IMR-90 (cell line): ENCODE results near the gene DAB1.

Source experiments
- CEBPB ChIP-seq: IDR thresholded peaks from 2 replicates; pipeline ENCODE4 v1.6.1; 2012; ENCODE audit warnings: low read depth, low read length, improper control_type of control experiment
- FOS ChIP-seq: fragments of 150-350 bp; IDR thresholded peaks from 2 replicates; pipeline ENCODE4 v1.6.1; 2016; ENCODE audit warnings: low read depth, low read length
- MAFK ChIP-seq: IDR thresholded peaks from 2 replicates; pipeline ENCODE4 v1.6.1; 2012; ENCODE audit warnings: low read depth, low read length, improper control_type of control experiment
- MAZ ChIP-seq: IDR thresholded peaks from 2 replicates; pipeline ENCODE4 v1.6.1; 2012; ENCODE audit warnings: low read depth, mild to moderate bottlenecking, low read length, improper control_type of control experiment, moderate library complexity, borderline replicate concordance
- MXI1 ChIP-seq: IDR thresholded peaks from 2 replicates; pipeline ENCODE4 v1.6.1; 2012; ENCODE audit warnings: low read depth, mild to moderate bottlenecking, low read length, moderate library complexity, borderline replicate concordance
- POLR2A ChIP-seq: IDR thresholded peaks from 2 replicates; pipeline ENCODE4 v1.6.1; 2012; ENCODE audit warnings: mild to moderate bottlenecking, low read depth, low read length
- RAD21 ChIP-seq: IDR thresholded peaks from 2 replicates; pipeline ENCODE4 v1.6.1; 2012; ENCODE audit warnings: low read length, improper control_type of control experiment
- RFX5 ChIP-seq: IDR thresholded peaks from 2 replicates; pipeline ENCODE4 v1.8.0; 2012; ENCODE audit warnings: low read depth, mild to moderate bottlenecking, low read length, moderate library complexity
- SMC3 ChIP-seq: fragments of 150-350 bp; IDR thresholded peaks from 2 replicates; pipeline ENCODE4 v1.6.1; 2016; ENCODE audit warnings: low read depth, mild to moderate bottlenecking, antibody characterized with exemption, low read length, moderate library complexity
- TF ChIP-seq, protein P1 (sequence below): conservative IDR thresholded peaks from 2 replicates; pipeline ENCODE4 v1.5.1; 2012; ENCODE audit warnings: mild to moderate bottlenecking, low read depth, low read length, improper control_type of control experiment
- TF ChIP-seq, protein P2 (sequence below): fragments of 150-350 bp; IDR thresholded peaks from 2 replicates; pipeline ENCODE4 v1.6.1; 2016; ENCODE audit warnings: low read depth, mild to moderate bottlenecking, low read length, moderate library complexity, borderline replicate concordance

DNA sequence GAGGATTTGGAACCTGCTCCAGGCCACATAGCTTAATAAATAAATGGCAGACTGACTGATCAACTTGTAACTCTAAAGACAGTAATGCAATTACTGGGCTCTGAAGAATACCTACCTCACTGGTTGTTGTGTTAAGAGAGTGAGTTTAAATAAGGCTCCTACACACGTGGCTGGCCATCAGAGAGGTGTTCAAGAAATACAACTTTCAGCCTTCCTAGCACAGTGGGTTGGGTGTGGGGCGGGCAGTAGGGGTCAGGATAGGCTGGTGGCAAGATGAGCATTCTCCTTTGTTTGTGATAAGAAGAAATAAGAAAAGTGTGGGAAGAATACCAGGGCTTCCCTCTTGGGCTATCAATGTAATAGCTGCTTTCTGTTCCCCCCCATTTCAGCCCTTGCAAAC is 151.3 kb downstream of the DAB1 start:
- TF ChIP-seq, protein P1, sequence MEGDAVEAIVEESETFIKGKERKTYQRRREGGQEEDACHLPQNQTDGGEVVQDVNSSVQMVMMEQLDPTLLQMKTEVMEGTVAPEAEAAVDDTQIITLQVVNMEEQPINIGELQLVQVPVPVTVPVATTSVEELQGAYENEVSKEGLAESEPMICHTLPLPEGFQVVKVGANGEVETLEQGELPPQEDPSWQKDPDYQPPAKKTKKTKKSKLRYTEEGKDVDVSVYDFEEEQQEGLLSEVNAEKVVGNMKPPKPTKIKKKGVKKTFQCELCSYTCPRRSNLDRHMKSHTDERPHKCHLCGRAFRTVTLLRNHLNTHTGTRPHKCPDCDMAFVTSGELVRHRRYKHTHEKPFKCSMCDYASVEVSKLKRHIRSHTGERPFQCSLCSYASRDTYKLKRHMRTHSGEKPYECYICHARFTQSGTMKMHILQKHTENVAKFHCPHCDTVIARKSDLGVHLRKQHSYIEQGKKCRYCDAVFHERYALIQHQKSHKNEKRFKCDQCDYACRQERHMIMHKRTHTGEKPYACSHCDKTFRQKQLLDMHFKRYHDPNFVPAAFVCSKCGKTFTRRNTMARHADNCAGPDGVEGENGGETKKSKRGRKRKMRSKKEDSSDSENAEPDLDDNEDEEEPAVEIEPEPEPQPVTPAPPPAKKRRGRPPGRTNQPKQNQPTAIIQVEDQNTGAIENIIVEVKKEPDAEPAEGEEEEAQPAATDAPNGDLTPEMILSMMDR: no peak
- TF ChIP-seq FOS: no peak
- no peak for TF ChIP-seq POLR2A
- no peak for TF ChIP-seq SMC3
- TF ChIP-seq, protein P2, sequence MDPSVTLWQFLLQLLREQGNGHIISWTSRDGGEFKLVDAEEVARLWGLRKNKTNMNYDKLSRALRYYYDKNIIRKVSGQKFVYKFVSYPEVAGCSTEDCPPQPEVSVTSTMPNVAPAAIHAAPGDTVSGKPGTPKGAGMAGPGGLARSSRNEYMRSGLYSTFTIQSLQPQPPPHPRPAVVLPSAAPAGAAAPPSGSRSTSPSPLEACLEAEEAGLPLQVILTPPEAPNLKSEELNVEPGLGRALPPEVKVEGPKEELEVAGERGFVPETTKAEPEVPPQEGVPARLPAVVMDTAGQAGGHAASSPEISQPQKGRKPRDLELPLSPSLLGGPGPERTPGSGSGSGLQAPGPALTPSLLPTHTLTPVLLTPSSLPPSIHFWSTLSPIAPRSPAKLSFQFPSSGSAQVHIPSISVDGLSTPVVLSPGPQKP: no peak
- TF ChIP-seq RFX5: no peak
- no peak for TF ChIP-seq MXI1
- TF ChIP-seq CEBPB: no peak
- TF ChIP-seq MAFK: no peak
- TF ChIP-seq MAZ: no peak
- no peak for TF ChIP-seq RAD21
